SK-N-SH (cell line): ENCODE results near the gene AZU1. TPM values are rescaled to one million over a fixed set of nuclear protein-coding genes. Genes with fewer than 3 reads are reported as not detected.
"Not testable (repeated sequence)": the region's sequence is repeated elsewhere in the genome, so short reads cannot be mapped to it uniquely, and the experiment has no call there.

Experiments
- CTCF ChIA-PET: fragments of 300-600, 350-600 bp; formaldehyde crosslinking; extraction: SDS; loops from one replicate; lab custom pipeline; 2021; lab: Yijun Ruan, JAX
- POLR2A ChIA-PET: fragments of 350-600 bp; sonication (Branson Sonifier 250); formaldehyde crosslinking; extraction: SDS; loops from one replicate; lab custom pipeline; 2020; ENCODE audit warnings: antibody characterized with exemption, inconsistent platforms; lab: Yijun Ruan, JAX
- DNase-seq: peaks from one replicate; pipeline ENCODE4 v3.0.0; 2012
- H2AFZ ChIP-seq: fragments of 200-600 bp; sonication (generic); 2 replicates; pipeline ENCODE4 v1.8.1; 2016; ENCODE audit warnings: antibody characterized with exemption, mild to moderate bottlenecking, low read depth
- H3F3A ChIP-seq: fragments of 200-600 bp; sonication (generic); replicated peaks from 2 replicates; pipeline ENCODE3; 2016; ENCODE audit warnings: antibody characterized with exemption, mild to moderate bottlenecking; ENCODE audit not compliant: insufficient read depth
- H3K27ac ChIP-seq, 2 experiments: fragments of 200-500 bp in 1 of 2; fragments of 200-600 bp in 1 of 2; sonication (Bioruptor generic) in 1 of 2; sonication (generic), shearing (Covaris generic) in 1 of 2; 2 replicates each; pipeline versions ENCODE4 v1.5.1 to v1.6.1; 2014 to 2016; ENCODE audit warnings: low read depth in 2 of 2, inconsistent platforms in 1 of 2, low read length in 1 of 2, mild to moderate bottlenecking in 1 of 2, mixed read lengths in 1 of 2
- H3K27me3 ChIP-seq: fragments of 200-600 bp; sonication (generic), shearing (Covaris generic); 2 replicates; pipeline ENCODE4 v1.6.1; 2016; ENCODE audit warnings: mixed run types; ENCODE audit not compliant: insufficient read depth
- H3K36me3 ChIP-seq, 2 experiments: fragments of 200-500 bp in 1 of 2; fragments of 200-600 bp in 1 of 2; sonication (Bioruptor generic) in 1 of 2; sonication (generic) in 1 of 2; replicated peaks in 1 of 2; 2 replicates each; pipeline versions ENCODE3 to v1.5.1; 2014 to 2016; ENCODE audit warnings: low read length in 1 of 2, mild to moderate bottlenecking in 1 of 2; ENCODE audit not compliant: insufficient read depth in 2 of 2, control insufficient read depth in 1 of 2
- H3K4me1 ChIP-seq, 2 experiments: fragments of 200-500 bp in 1 of 2; fragments of 200-600 bp in 1 of 2; sonication (Bioruptor generic) in 1 of 2; sonication (generic), shearing (Covaris generic) in 1 of 2; 2 replicates each; pipeline versions ENCODE4 v1.5.1 to v1.6.1; 2014 to 2016; ENCODE audit warnings: low read depth in 1 of 2, low read length in 1 of 2, mixed run types in 1 of 2; ENCODE audit not compliant: insufficient read depth in 2 of 2, control insufficient read depth in 1 of 2
- H3K4me2 ChIP-seq: fragments of 200-600 bp; sonication (generic), shearing (Covaris generic); 2 replicates; pipeline ENCODE4 v1.6.1; 2017; ENCODE audit warnings: mixed run types
- H3K4me3 ChIP-seq, 2 experiments: fragments of 200-500 bp in 1 of 2; fragments of 200-600 bp in 1 of 2; sonication (Bioruptor generic) in 1 of 2; sonication (generic), shearing (Covaris generic) in 1 of 2; 2 replicates each; pipeline versions ENCODE4 v1.5.1 to v1.8.1; 2014 to 2016; ENCODE audit warnings: low read depth in 2 of 2, inconsistent platforms in 1 of 2, low read length in 1 of 2, mild to moderate bottlenecking in 1 of 2, mixed read lengths in 1 of 2, moderate library complexity in 1 of 2
- H3K79me2 ChIP-seq: fragments of 200-600 bp; sonication (generic); 2 replicates; pipeline ENCODE4 v1.8.1; 2017; ENCODE audit warnings: mild to moderate bottlenecking; ENCODE audit not compliant: insufficient read depth
- H3K9ac ChIP-seq: fragments of 200-600 bp; sonication (generic); 2 replicates; pipeline ENCODE4 v1.6.1; 2017; ENCODE audit warnings: mixed run types
- H3K9me2 ChIP-seq: fragments of 200-600 bp; sonication (generic); 2 replicates; pipeline ENCODE4 v1.6.1; 2017; ENCODE audit warnings: mixed run types
- H3K9me3 ChIP-seq: fragments of 200-600 bp; sonication (generic); 2 replicates; pipeline ENCODE4 v1.6.1; 2017; ENCODE audit warnings: mixed run types, mild to moderate bottlenecking, moderate library complexity
- H4K20me1 ChIP-seq: fragments of 200-600 bp; sonication (generic); 2 replicates; pipeline ENCODE4 v1.6.1; 2017; ENCODE audit warnings: mild to moderate bottlenecking, mixed run types; ENCODE audit not compliant: insufficient read depth
- CHD2 ChIP-seq: fragments of 150-350 bp; IDR thresholded peaks from 2 replicates; pipeline ENCODE4 v1.6.1; 2018; ENCODE audit warnings: low read length; ENCODE audit not compliant: partially characterized antibody
- ELF1 ChIP-seq: IDR thresholded peaks from 2 replicates; pipeline ENCODE4 v1.4.0; 2012
- EP300 ChIP-seq, 2 experiments: IDR thresholded peaks; 2 replicates each; pipeline versions ENCODE4 v1.4.0 to v1.6.1; 2012; ENCODE audit warnings: borderline replicate concordance in 1 of 2, low read depth in 1 of 2, low read length in 1 of 2
- FOXM1 ChIP-seq: IDR thresholded peaks from 2 replicates; pipeline ENCODE4 v1.4.0; 2012; ENCODE audit warnings: low read depth, mild to moderate bottlenecking
- GABPA ChIP-seq: IDR thresholded peaks from 2 replicates; pipeline ENCODE4 v1.4.0; 2012; ENCODE audit warnings: low read depth, mild to moderate bottlenecking
- GATA2 ChIP-seq: sonication (generic); formaldehyde crosslinking; IDR thresholded peaks from 2 replicates; pipeline ENCODE4 v1.5.0; 2020; ENCODE audit warnings: mild to moderate bottlenecking, missing genetic modification reagents
- MAX ChIP-seq: IDR thresholded peaks from 2 replicates; pipeline ENCODE4 v1.4.0; 2012; ENCODE audit warnings: low read depth
- NFIC ChIP-seq: IDR thresholded peaks from 2 replicates; pipeline ENCODE4 v1.4.0; 2012; ENCODE audit warnings: borderline replicate concordance
- NRF1 ChIP-seq: IDR thresholded peaks from 2 replicates; pipeline ENCODE4 v1.6.1; 2012; ENCODE audit warnings: low read depth, mild to moderate bottlenecking, low read length
- PBX3 ChIP-seq: IDR thresholded peaks from 2 replicates; pipeline ENCODE4; 2012
- RCOR1 ChIP-seq: fragments of 150-350 bp; IDR thresholded peaks from 2 replicates; pipeline ENCODE4 v1.6.1; 2017; ENCODE audit warnings: antibody characterized with exemption, low read length
- RFX5 ChIP-seq: IDR thresholded peaks from 2 replicates; pipeline ENCODE4 v1.6.1; 2012; ENCODE audit warnings: mild to moderate bottlenecking, improper control_type of control experiment, low read length
- SIN3A ChIP-seq: IDR thresholded peaks from 2 replicates; pipeline ENCODE4 v1.6.1; 2012; ENCODE audit warnings: low read depth, mild to moderate bottlenecking, low read length, moderate library complexity, borderline replicate concordance
- SMC3 ChIP-seq: IDR thresholded peaks from 2 replicates; pipeline ENCODE4 v1.6.1; 2012; ENCODE audit warnings: low read depth, low read length, improper control_type of control experiment
- TAF1 ChIP-seq: IDR thresholded peaks from 2 replicates; pipeline ENCODE4 v1.6.1; 2012; ENCODE audit warnings: low read depth, mild to moderate bottlenecking, low read length, moderate library complexity, borderline replicate concordance
- TEAD4 ChIP-seq: IDR thresholded peaks from 2 replicates; pipeline ENCODE4 v1.4.0; 2012; ENCODE audit warnings: mild to moderate bottlenecking, borderline replicate concordance; ENCODE audit not compliant: insufficient read depth
- USF1 ChIP-seq: IDR thresholded peaks from 2 replicates; pipeline ENCODE4 v1.4.0; 2012; ENCODE audit warnings: low read depth, borderline replicate concordance
- WGBS: methylation state at CpG from one replicate; pipeline ENCODE4 v1.1.6; 2017; ENCODE audit warnings: low lambda C conversion rate; 5-methylcytosine and 5-hydroxymethylcytosine counted together
- polyA plus RNA-seq, 3 experiments: library from polyadenylated mRNA; depleted of rRNA; stranded (reverse); fragments of >200 nt; gene quantifications; 2 replicates each; pipeline ENCODE4 v1.2.3, GENCODE V29; 2012

AZU1 gene
- polyA plus RNA-seq, 1 of the 3 experiments (the other 2 are of a cell fraction) = 0.15 TPM

GRCh38 chr19:816500-816857, 11.2 kb upstream of the AZU1 start:
- DNase-seq = no peak
- Histone ChIP-seq H3K9ac (no peak overlapping the region), H3K4me3 (no peak overlapping the region), H3K36me3 (peaks cover 6 to 7% of the 10 kb centered on the region in 2 experiments), H3K27me3 (no peaks in the 10 kb centered on the region), H3K4me2 (no peak overlapping the region), H3F3A (peaks cover 7% of the 10 kb centered on the region), H4K20me1 (peaks cover 7% of the 10 kb centered on the region), H2AFZ (no peak overlapping the region), H3K4me1 (no peaks in the 10 kb centered on the region), H3K27ac (no peak overlapping the region), H3K9me3 (no peaks in the 10 kb centered on the region), H3K9me2 (no peaks in the 10 kb centered on the region), H3K79me2 (no peaks in the 10 kb centered on the region)
- ChIA-PET POLR2A (no interaction called here), CTCF (no interaction called here)
- WGBS = 98% methylated on average over 2 of the region's 2 CpGs
- TF ChIP-seq RCOR1 (no peak), CHD2 (no peak), TEAD4 (no peak), FOXM1 (no peak), USF1 (no peak), ELF1 (no peak), SIN3A (no peak), RFX5 (no peak), MAX (no peak), PBX3 (no peak), TAF1 (no peak), SMC3 (no peak), EP300 (IDR thresholded peaks at IDR 0.05; ENCODE audit: borderline replicate concordance in 1 of 2, low read depth in 1 of 2, low read length in 1 of 2) (no peak), GABPA (no peak), NFIC (no peak), NRF1 (no peak), GATA2 (CRISPR knock-in tag) (no peak)

- POLR2A ChIA-PET, H3K27ac ChIP-seq: not testable (repeated sequence)
Observed at GRCh38 chr19:820212-820611, 7.4 kb upstream of the AZU1 start.

More at GRCh38 chr19:820212-820611, 7.4 kb upstream of the AZU1 start:
- H3K27me3 ChIP-seq, H3K4me2 ChIP-seq, CTCF ChIA-PET, H3K79me2 ChIP-seq, H3F3A ChIP-seq, H3K9ac ChIP-seq, H3K9me3 ChIP-seq, H4K20me1 ChIP-seq, H3K4me1 ChIP-seq, H3K4me3 ChIP-seq, DNase-seq, H2AFZ ChIP-seq, H3K36me3 ChIP-seq, H3K9me2 ChIP-seq: not testable (repeated sequence)
- WGBS = 93% methylated on average over 5 of the region's 5 CpGs
